OCI-LY3 (cell line): ENCODE data around the gene SEPTIN11.

Experiments used
- CTCF ChIP-seq: fragments of 200-600, 300-600 bp; sonication (generic); IDR thresholded peaks from 2 replicates; pipeline ENCODE4 v1.5.1; 2014; ENCODE audit warnings: antibody characterized with exemption, low read length, low read depth
- EZH2phosphoT487 ChIP-seq: fragments of 200-600 bp; shearing (Covaris generic); IDR thresholded peaks from 2 replicates; pipeline ENCODE4 v1.6.1; 2018; ENCODE audit warnings: antibody characterized with exemption, mixed run types, low read depth

- no peak for TF ChIP-seq CTCF
- no peak for TF ChIP-seq EZH2phosphoT487
Observed at GRCh38 chr4:76931087-76931486, 18.5 kb upstream of the SEPTIN11 start.
